HFFc6 (cell line): Measurements from ENCODE around the gene GPER1. TPM values are rescaled to one million over a fixed set of nuclear protein-coding genes. Genes with fewer than 3 reads are reported as not detected.
"Not testable (repeated sequence)": the region's sequence is repeated elsewhere in the genome, so short reads cannot be mapped to it uniquely, and the experiment has no call there.

Experiments used
- DNase-seq: peaks from one replicate; pipeline ENCODE4 v3.0.0-alpha.2; 2018
- H3K27ac Mint-ChIP-seq: 2 replicates; pipeline ENCODE4 v1.8.0; 2020; ENCODE audit warnings: mild to moderate bottlenecking, mixed read lengths
- H3K27me3 Mint-ChIP-seq: 2 replicates; pipeline ENCODE4 v1.8.0; 2021; ENCODE audit warnings: mild to moderate bottlenecking, moderate library complexity, mixed read lengths; ENCODE audit not compliant: insufficient read depth
- H3K36me3 Mint-ChIP-seq: 2 replicates; pipeline ENCODE4 v1.8.0; 2021; ENCODE audit warnings: low read depth, mixed read lengths
- H3K4me1 Mint-ChIP-seq: 2 replicates; pipeline ENCODE4 v1.8.0; 2020; ENCODE audit warnings: low read depth, mixed read lengths
- H3K4me3 Mint-ChIP-seq: 2 replicates; pipeline ENCODE4 v1.8.0; 2020; ENCODE audit warnings: mild to moderate bottlenecking, moderate library complexity, mixed read lengths
- H3K9me3 Mint-ChIP-seq: 2 replicates; pipeline ENCODE4 v1.8.0; 2020; ENCODE audit warnings: mild to moderate bottlenecking, mixed read lengths
- long read RNA-seq: library from polyadenylated mRNA; unstranded; transcript quantifications from one replicate; pipeline ENCODE4 v2.0.0, GENCODE V29; 2019
- total RNA-seq, 6 experiments: library from RNA; stranded (reverse); fragmentation: NEBNext Ultra II Directional; extraction: Animal tissue kit (Norgen Biotek cat#: 25700); gene quantifications; 2 replicates in 1 of 6; 3 replicates in 5 of 6; pipeline ENCODE4 v1.2.3, GENCODE V29; 2021
- TF ChIP-seq, protein P1 (sequence below): fragments of 200-600 bp; sonication (generic); IDR thresholded peaks from 2 replicates; pipeline ENCODE4 v1.5.0; 2021; ENCODE audit warnings: antibody characterized with exemption, mild to moderate bottlenecking

Gene GPER1
- 1 to 10 TPM; 4.6 to 7.1 (median 5.3) TPM for total RNA-seq
- long read RNA-seq, partial matches to known transcripts: 0 of 9 reads
- long read RNA-seq, other reads (novel, unspliced or antisense): 1 of 9 reads

DNA sequence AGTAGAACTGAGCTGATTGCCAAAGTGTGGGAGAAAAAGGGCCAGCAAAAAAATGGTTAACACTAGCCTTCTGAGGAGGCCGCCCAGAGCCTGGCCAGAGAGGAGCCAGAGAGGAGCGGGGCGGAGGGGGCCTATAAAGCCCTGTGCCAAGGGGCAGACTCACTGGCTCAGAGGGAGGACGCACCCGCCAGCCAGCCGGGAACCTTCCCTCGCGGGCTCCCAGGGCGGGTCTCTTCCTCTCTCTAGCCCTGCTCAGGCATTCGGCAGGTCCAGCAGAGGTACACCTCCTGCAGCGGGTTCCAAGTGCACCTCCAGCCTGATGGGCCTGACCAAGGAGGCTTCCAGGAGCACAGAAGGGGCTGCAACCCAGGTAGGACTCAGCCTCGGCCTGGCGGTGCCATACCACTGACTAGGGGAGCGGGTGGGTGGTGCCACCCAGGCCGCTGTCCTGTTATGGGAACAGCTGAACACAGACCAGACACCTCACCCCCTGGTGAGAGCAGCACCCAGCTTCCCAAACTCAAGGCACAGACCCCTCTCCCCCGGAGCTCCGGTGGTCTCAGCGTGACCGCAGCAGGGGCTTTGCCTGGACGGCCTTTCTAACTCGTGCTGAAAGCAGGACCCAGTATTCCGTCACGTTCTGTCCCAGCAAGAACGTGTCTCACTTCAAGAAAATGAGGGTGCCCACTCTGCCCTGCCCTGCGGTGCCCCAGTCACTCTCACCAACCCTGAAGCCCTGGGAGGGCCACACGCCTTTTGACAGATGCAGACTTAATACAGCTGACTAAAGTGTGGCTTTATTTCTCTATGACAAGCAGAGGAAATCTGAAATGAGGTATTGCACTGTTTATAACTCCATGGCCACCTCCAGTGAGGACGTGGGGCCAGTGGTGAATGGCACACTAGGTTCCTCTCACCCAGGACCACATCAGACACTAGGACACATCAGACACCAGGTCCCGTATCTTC, at the start of gene GPER1:
Gene GPER1, plus strand, starts transcription at position 162 of the 969 bp plus-strand sequence. CDS start 3,616 bp downstream, outside the sequence.
- TF ChIP-seq, protein P1, sequence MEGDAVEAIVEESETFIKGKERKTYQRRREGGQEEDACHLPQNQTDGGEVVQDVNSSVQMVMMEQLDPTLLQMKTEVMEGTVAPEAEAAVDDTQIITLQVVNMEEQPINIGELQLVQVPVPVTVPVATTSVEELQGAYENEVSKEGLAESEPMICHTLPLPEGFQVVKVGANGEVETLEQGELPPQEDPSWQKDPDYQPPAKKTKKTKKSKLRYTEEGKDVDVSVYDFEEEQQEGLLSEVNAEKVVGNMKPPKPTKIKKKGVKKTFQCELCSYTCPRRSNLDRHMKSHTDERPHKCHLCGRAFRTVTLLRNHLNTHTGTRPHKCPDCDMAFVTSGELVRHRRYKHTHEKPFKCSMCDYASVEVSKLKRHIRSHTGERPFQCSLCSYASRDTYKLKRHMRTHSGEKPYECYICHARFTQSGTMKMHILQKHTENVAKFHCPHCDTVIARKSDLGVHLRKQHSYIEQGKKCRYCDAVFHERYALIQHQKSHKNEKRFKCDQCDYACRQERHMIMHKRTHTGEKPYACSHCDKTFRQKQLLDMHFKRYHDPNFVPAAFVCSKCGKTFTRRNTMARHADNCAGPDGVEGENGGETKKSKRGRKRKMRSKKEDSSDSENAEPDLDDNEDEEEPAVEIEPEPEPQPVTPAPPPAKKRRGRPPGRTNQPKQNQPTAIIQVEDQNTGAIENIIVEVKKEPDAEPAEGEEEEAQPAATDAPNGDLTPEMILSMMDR: no peak
- Mint-ChIP-seq H3K9me3 (no peaks in the 10 kb centered on the region), H3K36me3 (peaks cover 14% of the 10 kb centered on the region), H3K4me3 (peak within 1 kb of the TSS; percentile 92), H3K27me3 (no peaks in the 10 kb centered on the region), H3K4me1 (peaks cover 46% of the 10 kb centered on the region), H3K27ac (peak within 1 kb of the TSS; percentile 90)
- peak; percentile 34 for DNase-seq

DNA sequence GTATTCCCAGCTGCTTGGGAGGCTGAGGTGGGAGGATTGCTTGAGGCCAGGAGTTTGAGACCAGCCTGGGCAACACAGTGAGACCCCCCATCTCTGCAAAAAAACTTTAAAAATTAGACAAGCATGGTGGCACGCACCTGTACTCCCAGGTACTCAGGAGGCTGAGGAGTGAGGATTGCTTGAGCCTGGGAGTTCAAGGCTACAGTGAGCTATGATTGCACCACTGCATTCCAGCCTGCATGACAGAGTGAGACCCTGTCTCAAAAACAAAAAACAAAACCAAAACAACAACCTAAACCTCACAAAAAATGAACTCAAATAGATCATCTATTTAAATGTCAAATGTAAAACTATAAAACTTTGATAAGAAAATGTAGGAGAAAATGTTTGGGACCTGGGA, 47.7 kb upstream of the GPER1 start:
- DNase-seq, H3K27ac Mint-ChIP-seq, H3K9me3 Mint-ChIP-seq, H3K36me3 Mint-ChIP-seq, H3K27me3 Mint-ChIP-seq: not testable (repeated sequence)
- H3K4me3 Mint-ChIP-seq: peak overlapping the region; percentile 80
- peaks cover 24% of the 10 kb centered on the region for H3K4me1 Mint-ChIP-seq

DNA sequence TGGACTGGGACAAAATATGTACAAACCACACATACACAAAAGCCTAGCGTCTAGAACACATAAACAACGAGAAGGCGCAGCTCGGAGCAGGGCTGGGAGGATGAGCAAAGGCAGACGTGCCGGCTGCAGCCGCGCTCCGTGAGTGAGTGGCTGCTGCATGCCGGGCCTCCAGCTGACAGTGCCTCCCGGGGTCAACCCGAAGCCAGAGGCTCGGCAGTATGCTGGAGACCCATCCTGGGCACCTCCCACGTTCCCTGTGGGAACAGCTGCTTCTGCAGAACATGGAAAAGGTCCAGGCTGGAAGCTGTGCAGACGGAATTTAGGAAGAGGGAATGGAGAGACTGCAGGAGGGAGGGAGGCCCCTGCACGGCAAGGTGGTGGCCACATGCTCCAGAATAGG, 47.1 kb upstream of the GPER1 start:
- peak; percentile 39 for DNase-seq
- Mint-ChIP-seq H3K9me3 (0 out of 2 replicates have a peak, but pooled peaks cover 4% of the 10 kb centered on the region), H3K36me3 (0 out of 2 replicates have a peak, but pooled peaks cover 4% of the 10 kb centered on the region), H3K27me3 (peaks cover 2% of the 10 kb centered on the region; the same call in 1 of the 2 replicates), H3K4me1 (peaks cover 27% of the 10 kb centered on the region), H3K27ac (peak overlapping the region; percentile 73), H3K4me3 (peak overlapping the region; percentile 80)
- TF ChIP-seq, protein P1: no peak

DNA sequence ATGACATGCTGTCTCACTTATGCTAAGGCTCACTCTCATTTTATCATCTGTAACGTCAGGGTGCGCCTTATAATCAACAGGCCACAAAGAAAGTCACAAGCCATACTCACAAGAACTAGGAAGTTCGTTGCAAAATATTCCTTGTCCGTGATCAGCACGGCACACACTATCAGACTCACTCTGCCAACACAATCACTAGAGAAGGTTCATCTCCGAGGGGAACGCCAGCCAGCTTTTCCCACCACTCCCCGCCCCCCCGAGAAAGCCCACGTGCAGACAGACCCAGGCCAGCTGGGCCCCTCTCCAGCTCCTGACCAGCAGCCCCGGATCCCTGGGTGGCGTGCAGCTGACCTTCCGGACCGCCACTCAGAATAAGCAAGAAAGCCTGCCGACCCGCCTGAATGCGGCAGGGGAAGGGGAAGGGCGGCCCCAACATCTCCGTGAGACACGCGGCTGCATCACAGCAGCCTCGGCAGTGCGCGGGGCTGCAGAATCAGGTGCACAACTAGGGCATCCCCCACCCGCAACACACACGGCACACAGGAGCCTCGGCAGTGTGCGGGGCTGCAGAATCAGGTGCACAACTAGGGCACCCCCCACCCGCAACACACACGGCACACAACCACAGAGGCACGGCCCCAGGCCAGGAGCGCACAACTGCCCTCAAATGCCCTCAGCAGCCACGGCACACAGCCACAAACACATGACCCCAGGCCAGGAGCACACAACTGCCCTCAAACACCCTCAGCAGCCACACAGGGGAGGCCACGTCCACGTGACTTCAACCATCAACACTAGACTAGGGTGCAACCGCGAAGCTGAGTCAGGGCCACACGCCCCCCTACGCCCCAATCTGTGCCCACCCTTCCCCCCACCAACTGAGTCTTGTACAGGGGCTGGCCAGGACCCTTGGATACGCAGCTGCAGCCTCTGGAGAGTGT, 46.1 kb upstream of the GPER1 start:
- Mint-ChIP-seq H3K27ac (no peak overlapping the region; the same call in 1 of the 2 replicates), H3K9me3 (no peaks in the 10 kb centered on the region), H3K27me3 (peaks cover 2% of the 10 kb centered on the region), H3K36me3 (no peaks in the 10 kb centered on the region), H3K4me1 (peaks cover 27% of the 10 kb centered on the region), H3K4me3 (no peak overlapping the region)
- DNase-seq: no peak
- TF ChIP-seq, protein P1: no peak

DNA sequence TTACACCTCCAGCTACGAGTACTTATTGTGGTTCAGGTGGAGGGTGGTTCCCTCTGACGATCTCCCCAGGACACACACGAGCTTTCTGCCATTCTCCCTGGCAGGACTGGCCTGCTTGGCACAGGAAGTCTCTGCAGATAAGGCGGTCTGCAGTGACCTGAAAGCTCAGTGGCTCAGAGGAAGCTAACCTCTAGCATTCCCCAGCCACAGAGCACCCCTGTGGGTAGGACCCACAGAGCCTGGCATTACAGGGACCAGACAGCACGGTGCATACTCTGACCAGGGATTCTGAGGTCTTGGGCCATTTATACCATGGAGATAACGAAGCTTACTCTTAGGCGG, 45.5 kb upstream of the GPER1 start:
- peaks cover 2% of the 10 kb centered on the region for H3K27me3 Mint-ChIP-seq
- H3K36me3 Mint-ChIP-seq: no peaks in the 10 kb centered on the region
- H3K4me3 Mint-ChIP-seq: no peak overlapping the region
- DNase-seq: no peak
- TF ChIP-seq, protein P1: no peak
- H3K4me1 Mint-ChIP-seq: peaks cover 27% of the 10 kb centered on the region
- H3K27ac Mint-ChIP-seq: no peak overlapping the region
- no peaks in the 10 kb centered on the region for H3K9me3 Mint-ChIP-seq
